Stimulated activated CD4-positive, alpha-beta T cell treated with anti-CD3 and anti-CD28 coated beads, Interleukin-12 subunit alpha, Interleukin-12 subunit beta, amount 100 ng/mL, for 4 hours (primary cell): ENCODE measurements around the gene CHD3.
"Not testable (repeated sequence)": the region's sequence is repeated elsewhere in the genome, so short reads cannot be mapped to it uniquely, and the experiment has no call there.

ENCODE experiments used
- DNase-seq: peaks from one replicate; pipeline ENCODE4 v3.0.0-alpha.2; 2020

CHD3 gene

GRCh38 chr17:7850701-7851437, 37.7 kb upstream of the CHD3 start:
- DNase-seq, result no peak

- peak; percentile 94 for DNase-seq
Observed at GRCh38 chr17:7851438-7852261, 36.9 kb upstream of the CHD3 start.

GRCh38 chr17:7852262-7852670, 36.3 kb upstream of the CHD3 start:
- no peak for DNase-seq

GRCh38 chr17:7852919-7853690, 35.5 kb upstream of the CHD3 start:
- DNase-seq, result no peak

GRCh38 chr17:7853691-7854038, 34.9 kb upstream of the CHD3 start:
- DNase-seq, result no peak

GRCh38 chr17:7854078-7854777, 34.4 kb upstream of the CHD3 start:
- DNase-seq, result no peak

- DNase-seq, result no peak
Observed at GRCh38 chr17:7854851-7855659, 33.5 kb upstream of the CHD3 start, which contains the start of gene TMEM88. Gene TMEM88, plus strand, starts transcription at chr17:7855066. Its CDS starts 9 bp downstream, at chr17:7855075.

- DNase-seq, result no peak
Observed at GRCh38 chr17:7855660-7856010, 33.0 kb upstream of the CHD3 start.

GRCh38 chr17:7856011-7856810, 32.4 kb upstream of the CHD3 start:
- DNase-seq, result no peak

GRCh38 chr17:7856811-7857712, 31.5 kb upstream of the CHD3 start, which contains the start of gene NAA38:
Gene NAA38, minus strand, starts transcription at chr17:7857559. Its CDS starts 96 bp downstream, at chr17:7857463.
- peak; percentile 88 for DNase-seq

GRCh38 chr17:7857713-7858521, 30.7 kb upstream of the CHD3 start, which contains the start of gene CYB5D1:
Gene CYB5D1, plus strand, starts transcription at chr17:7858003. Its CDS starts 132 bp downstream, at chr17:7858135.
- peak; percentile 80 for DNase-seq

GRCh38 chr17:7858522-7858810, 30.1 kb upstream of the CHD3 start:
- DNase-seq, result no peak

- DNase-seq, result no peak
Observed at GRCh38 chr17:7859028-7859427, 29.6 kb upstream of the CHD3 start.

GRCh38 chr17:7862692-7863437, 25.7 kb upstream of the CHD3 start:
- DNase-seq, result no peak

GRCh38 chr17:7864384-7864783, 24.2 kb upstream of the CHD3 start:
- DNase-seq, result not testable (repeated sequence)

GRCh38 chr17:7864995-7865650, 23.5 kb upstream of the CHD3 start:
- DNase-seq, result no peak

GRCh38 chr17:7867881-7868329, 20.7 kb upstream of the CHD3 start:
- DNase-seq, result no peak

- no peak for DNase-seq
Observed at GRCh38 chr17:7873051-7873450, 15.5 kb upstream of the CHD3 start.
